IPS-11a (cell line): ENCODE results near the gene ARID1A.

Source experiments
- H3K4me3 ChIP-seq: one replicate; pipeline ENCODE4 v1.5.1; 2013; ENCODE audit warnings: low read depth, low read length, control low read depth

Gene ARID1A

GRCh38 chr1:26758358-26758757, 62.5 kb downstream of the ARID1A start:
- H3K4me3 ChIP-seq: no peak overlapping the region

- H3K4me3 ChIP-seq: no peak overlapping the region
Observed at GRCh38 chr1:26759531-26759930, 63.7 kb downstream of the ARID1A start.

GRCh38 chr1:26761217-26761616, 65.4 kb downstream of the ARID1A start:
- H3K4me3 ChIP-seq: no peak overlapping the region

GRCh38 chr1:26767714-26768113, 71.9 kb downstream of the ARID1A start:
- H3K4me3 ChIP-seq: no peak overlapping the region

GRCh38 chr1:26768755-26769154, 72.9 kb downstream of the ARID1A start:
- H3K4me3 ChIP-seq: no peak overlapping the region

- H3K4me3 ChIP-seq: no peak overlapping the region
Observed at GRCh38 chr1:26771285-26771642, 75.4 kb downstream of the ARID1A start.

- H3K4me3 ChIP-seq: no peak overlapping the region
Observed at GRCh38 chr1:26771643-26772321, 76.0 kb downstream of the ARID1A start.

GRCh38 chr1:26772687-26773086, 76.9 kb downstream of the ARID1A start:
- H3K4me3 ChIP-seq: no peak overlapping the region

GRCh38 chr1:26774462-26774861, 78.6 kb downstream of the ARID1A start:
- H3K4me3 ChIP-seq: no peak overlapping the region

GRCh38 chr1:26775666-26776065, 79.9 kb downstream of the ARID1A start:
- H3K4me3 ChIP-seq: no peak overlapping the region

GRCh38 chr1:26779098-26779668, 83.4 kb downstream of the ARID1A start:
- no peak overlapping the region for H3K4me3 ChIP-seq

- H3K4me3 ChIP-seq: no peak overlapping the region
Observed at GRCh38 chr1:26780344-26780957, 84.6 kb downstream of the ARID1A start.

GRCh38 chr1:26781206-26781825, 85.5 kb downstream of the ARID1A start:
- H3K4me3 ChIP-seq: no peak overlapping the region

GRCh38 chr1:26782521-26783212, 86.9 kb downstream of the ARID1A start:
- H3K4me3 ChIP-seq: no peak overlapping the region

GRCh38 chr1:26783646-26784022, 87.8 kb downstream of the ARID1A start:
- no peak overlapping the region for H3K4me3 ChIP-seq

GRCh38 chr1:26784023-26784871, 88.4 kb downstream of the ARID1A start:
- H3K4me3 ChIP-seq: no peak overlapping the region

GRCh38 chr1:26784886-26785285, 89.1 kb downstream of the ARID1A start:
- no peak overlapping the region for H3K4me3 ChIP-seq

- no peak overlapping the region for H3K4me3 ChIP-seq
Observed at GRCh38 chr1:26785611-26786436, 90.0 kb downstream of the ARID1A start.

GRCh38 chr1:26786437-26787380, 90.9 kb downstream of the ARID1A start:
- H3K4me3 ChIP-seq: peak overlapping the region; percentile 82
